Gastrocnemius medialis (tissue), 4 donors: ENCODE data around the gene KCNK3. TPM values are rescaled to one million over a fixed set of nuclear protein-coding genes. Genes with fewer than 3 reads are reported as not detected.

Experiments used
- ATAC-seq, 2 donors: fragments of 150-250 bp; one replicate each; pipeline ENCODE4 v1.9.1; 2016
- DNase-seq, 2 donors: peaks; one replicate each; pipeline ENCODE4 v3.0.0-alpha.2; 2019
- H3K27ac ChIP-seq, 4 donors: fragments of 200-600 bp; sonication (generic); 1 replicate in 1 of 4; 2 replicates in 3 of 4; pipeline ENCODE4 v1.5.1; 2016 to 2018; ENCODE audit warnings: mild to moderate bottlenecking in 2 of 4, moderate library complexity in 1 of 4
- H3K27me3 ChIP-seq, 3 donors: fragments of 200-600 bp; sonication (generic) in 2 of 3; 1 replicate in 1 of 3; 2 replicates in 2 of 3; pipeline versions ENCODE4 v1.5.1 to v1.6.0; 2016 to 2019; ENCODE audit warnings: mild to moderate bottlenecking in 1 of 3, moderate library complexity in 1 of 3
- H3K36me3 ChIP-seq, 2 donors: fragments of 200-600 bp; sonication (generic) in 1 of 2; one replicate each; pipeline ENCODE4 v1.5.1; 2017 to 2018
- H3K4me1 ChIP-seq, 2 donors: fragments of 200-600 bp; sonication (generic) in 1 of 2; one replicate each; pipeline ENCODE4 v1.5.1; 2016 to 2017; ENCODE audit warnings: mild to moderate bottlenecking in 2 of 2
- H3K4me3 ChIP-seq, 4 donors: fragments of 200-600 bp; sonication (generic) in 3 of 4; 1 replicate in 1 of 4; 2 replicates in 3 of 4; pipeline ENCODE4 v1.5.1; 2016 to 2019; ENCODE audit warnings: mild to moderate bottlenecking in 2 of 4
- H3K9me3 ChIP-seq, 3 donors: fragments of 200-600 bp; sonication (generic) in 2 of 3; 1 replicate in 1 of 3; 2 replicates in 2 of 3; pipeline ENCODE4 v1.5.1; 2016 to 2019
- POLR2A ChIP-seq, 2 donors: fragments of 450-650 bp; IDR thresholded peaks; one replicate each; pipeline ENCODE4 v1.6.1; 2017; ENCODE audit warnings: antibody characterized with exemption in 2 of 2, mild to moderate bottlenecking in 2 of 2, moderate library complexity in 2 of 2
- in situ Hi-C, 4 donors: fragments of 200-750 bp; cut with MboI; loops; one replicate each; pipeline versions ENCODE4 v1.15.0 to v1.8.0; 2017; ENCODE audit warnings: low sequenced_read_pairs in 4 of 4
- intact Hi-C: fragments of 100-400 bp; cut with DNase I; formaldehyde crosslinking; loops from one replicate; pipeline ENCODE4 v1.15.1; 2023; ENCODE audit warnings: low total_unique reads
- total RNA-seq, 4 donors: library from RNA; depleted of rRNA; stranded (reverse); fragments of >200 nt; gene quantifications; one replicate each; pipeline versions ENCODE4 v1.1.0 to v1.2.3, GENCODE V29; 2016
- TF ChIP-seq, protein P1 (sequence below), 5 experiments: fragments of 450-650 bp in 3 of 5; fragments of 200-600 bp in 2 of 5; sonication (generic) in 2 of 5; IDR thresholded peaks in 4 of 5; conservative IDR thresholded peaks in 1 of 5; 1 replicate in 4 of 5; 2 replicates in 1 of 5; pipeline ENCODE4 v1.5.1; 2016 to 2019; ENCODE audit warnings: antibody characterized with exemption in 5 of 5, mild to moderate bottlenecking in 3 of 5, moderate library complexity in 3 of 5

Gene KCNK3
- total RNA-seq, 4 donors from 2014 or later, result 0.80 to 11.6 (median 1.2) TPM

DNA sequence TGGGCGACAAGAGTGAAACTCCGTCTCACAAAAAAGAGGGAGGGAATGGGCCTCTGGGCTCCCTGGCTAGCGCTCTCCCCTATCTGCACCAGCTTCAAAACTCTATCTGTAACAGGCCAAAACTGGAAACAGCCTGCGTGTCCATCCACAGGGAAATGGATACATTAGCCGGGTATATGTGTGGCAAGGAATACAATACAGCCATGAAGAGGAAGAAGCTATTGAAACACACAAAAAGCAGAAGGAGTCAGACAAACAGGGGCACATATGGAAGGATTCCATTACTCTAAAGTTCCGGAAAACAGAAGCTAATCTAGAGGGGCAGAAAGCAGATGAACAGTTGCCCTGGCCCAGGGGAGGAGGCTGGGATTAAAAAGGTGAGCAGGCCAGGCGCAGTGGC, 47.0 kb downstream of the KCNK3 start:
- no peak overlapping the region for H3K27ac ChIP-seq
- H3K4me1 ChIP-seq, result peaks cover 0 to 8% of the 10 kb centered on the region in 2 donors
- H3K4me3 ChIP-seq, result no peak overlapping the region
- intact Hi-C loops, result no loop called here
- no peaks in the 10 kb centered on the region for H3K9me3 ChIP-seq
- ATAC-seq (no peak), DNase-seq (no peak)
- H3K36me3 ChIP-seq, result no peaks in the 10 kb centered on the region
- no peaks in the 10 kb centered on the region for H3K27me3 ChIP-seq
- in situ Hi-C loops, result loop anchor here in 1 of 4 donors (5.0 kb wide), 1 partner anchor 137 kb away; no protein-coding TSS in a partner anchor
- TF ChIP-seq POLR2A (IDR thresholded peaks at IDR 0.05), result no peak
- TF ChIP-seq, protein P1, sequence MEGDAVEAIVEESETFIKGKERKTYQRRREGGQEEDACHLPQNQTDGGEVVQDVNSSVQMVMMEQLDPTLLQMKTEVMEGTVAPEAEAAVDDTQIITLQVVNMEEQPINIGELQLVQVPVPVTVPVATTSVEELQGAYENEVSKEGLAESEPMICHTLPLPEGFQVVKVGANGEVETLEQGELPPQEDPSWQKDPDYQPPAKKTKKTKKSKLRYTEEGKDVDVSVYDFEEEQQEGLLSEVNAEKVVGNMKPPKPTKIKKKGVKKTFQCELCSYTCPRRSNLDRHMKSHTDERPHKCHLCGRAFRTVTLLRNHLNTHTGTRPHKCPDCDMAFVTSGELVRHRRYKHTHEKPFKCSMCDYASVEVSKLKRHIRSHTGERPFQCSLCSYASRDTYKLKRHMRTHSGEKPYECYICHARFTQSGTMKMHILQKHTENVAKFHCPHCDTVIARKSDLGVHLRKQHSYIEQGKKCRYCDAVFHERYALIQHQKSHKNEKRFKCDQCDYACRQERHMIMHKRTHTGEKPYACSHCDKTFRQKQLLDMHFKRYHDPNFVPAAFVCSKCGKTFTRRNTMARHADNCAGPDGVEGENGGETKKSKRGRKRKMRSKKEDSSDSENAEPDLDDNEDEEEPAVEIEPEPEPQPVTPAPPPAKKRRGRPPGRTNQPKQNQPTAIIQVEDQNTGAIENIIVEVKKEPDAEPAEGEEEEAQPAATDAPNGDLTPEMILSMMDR (IDR thresholded peaks at IDR 0.05 in 4 of 5, conservative IDR thresholded peaks at IDR 0.05 in 1 of 5), result no peak

DNA sequence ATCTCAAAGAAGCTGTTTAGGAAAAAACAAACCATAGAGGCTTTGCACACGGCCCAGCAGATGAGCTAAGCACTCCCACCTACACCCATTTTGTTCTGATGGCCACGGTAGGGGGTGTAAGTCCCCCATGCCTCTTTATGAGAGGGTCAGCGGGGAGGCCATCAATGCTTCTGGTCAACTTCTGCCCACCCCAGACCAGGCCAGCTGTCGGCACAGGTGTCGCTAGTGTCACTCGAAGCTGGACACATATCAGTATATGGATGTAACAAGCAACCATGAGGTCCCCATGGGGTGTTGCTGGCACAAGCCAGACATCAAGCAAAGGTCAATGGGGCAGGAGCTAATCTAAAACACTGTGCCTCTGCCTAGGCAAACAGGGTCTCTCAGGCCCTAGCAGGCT, 47.8 kb downstream of the KCNK3 start:
- intact Hi-C loops, result no loop called here
- no peak overlapping the region for H3K4me3 ChIP-seq
- ATAC-seq (no peak), DNase-seq (no peak)
- no peak for TF ChIP-seq POLR2A (IDR thresholded peaks at IDR 0.05)
- TF ChIP-seq, protein P1 (IDR thresholded peaks at IDR 0.05 in 4 of 5, conservative IDR thresholded peaks at IDR 0.05 in 1 of 5), result no peak
- no peak overlapping the region for H3K27ac ChIP-seq
- H3K27me3 ChIP-seq, result no peaks in the 10 kb centered on the region
- H3K9me3 ChIP-seq, result no peaks in the 10 kb centered on the region
- no peaks in the 10 kb centered on the region for H3K36me3 ChIP-seq
- in situ Hi-C loops, result loop anchor here in 1 of 4 donors (5.0 kb wide), 1 partner anchor 138 kb away; no protein-coding TSS in a partner anchor
- H3K4me1 ChIP-seq, result peaks cover 0 to 8% of the 10 kb centered on the region in 2 donors

DNA sequence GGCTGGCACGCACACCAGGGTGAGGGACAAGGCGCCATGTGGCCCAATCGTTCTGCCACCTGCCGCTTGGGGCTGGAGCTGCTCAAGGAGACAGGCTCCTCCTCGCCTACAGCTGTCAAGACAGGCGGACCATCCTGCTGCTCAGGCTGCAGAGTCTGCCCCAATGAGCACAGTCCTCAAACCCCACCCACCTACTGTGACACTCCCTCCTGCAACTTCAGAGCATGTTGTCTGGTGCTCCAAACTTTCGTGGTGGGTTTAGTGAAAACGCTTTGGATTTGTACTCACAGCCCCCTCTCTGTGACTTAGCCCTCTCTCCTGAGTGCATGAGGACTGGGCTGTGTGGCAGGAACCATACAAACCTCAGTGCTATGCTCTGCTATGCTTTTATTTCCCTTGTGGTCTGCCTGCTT, 48.4 kb downstream of the KCNK3 start:
- ATAC-seq, result no peak
- in situ Hi-C loops, result loop anchor here in 1 of 4 donors (5.0 kb wide), 1 partner anchor 139 kb away; no protein-coding TSS in a partner anchor
- TF ChIP-seq, protein P1 (IDR thresholded peaks at IDR 0.05 in 4 of 5, conservative IDR thresholded peaks at IDR 0.05 in 1 of 5), result no peak
- TF ChIP-seq POLR2A (IDR thresholded peaks at IDR 0.05), result no peak
- intact Hi-C loops, result no loop called here
- H3K36me3 ChIP-seq, result no peaks in the 10 kb centered on the region
- H3K4me1 ChIP-seq, result peaks cover 0 to 8% of the 10 kb centered on the region in 2 donors
- DNase-seq, result no peak
- no peak overlapping the region for H3K27ac ChIP-seq
- H3K4me3 ChIP-seq, result no peak overlapping the region
- H3K9me3 ChIP-seq, result no peaks in the 10 kb centered on the region
- no peaks in the 10 kb centered on the region for H3K27me3 ChIP-seq

DNA sequence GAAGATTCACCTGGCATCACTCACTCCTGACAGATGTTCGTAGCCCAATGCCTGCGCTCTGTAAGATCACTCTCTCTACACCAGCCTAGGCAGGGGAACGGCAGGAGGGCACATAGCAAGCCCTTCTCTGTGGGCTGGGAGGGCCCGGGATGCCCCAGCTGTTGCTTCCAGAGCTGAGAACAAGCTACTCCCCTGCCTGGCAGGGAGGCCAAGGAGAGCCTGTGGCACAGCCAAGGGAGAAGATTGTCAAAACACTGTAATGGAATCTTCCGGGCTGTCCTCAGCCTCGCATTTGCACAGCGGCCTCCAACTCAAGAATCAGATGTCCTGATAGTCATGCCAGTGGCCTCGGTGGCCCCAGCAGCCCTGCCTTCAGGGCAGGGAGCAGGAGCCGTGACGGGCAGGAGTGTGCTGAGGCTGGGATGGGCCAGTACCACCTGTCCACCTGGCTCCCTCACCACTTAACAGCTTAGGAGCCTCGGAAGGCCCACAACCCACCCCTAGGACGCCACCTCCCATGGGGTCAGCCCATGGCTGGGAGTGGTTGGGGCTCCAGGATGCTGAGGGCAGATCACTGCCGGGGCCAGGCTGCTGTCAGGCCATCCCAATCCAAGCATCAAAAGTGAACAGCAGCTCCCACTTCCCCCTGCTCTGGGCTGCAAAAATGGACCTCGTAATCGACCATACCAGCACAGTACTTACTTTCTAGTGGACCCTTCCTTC, 49.7 kb downstream of the KCNK3 start:
- no peaks in the 10 kb centered on the region for H3K27me3 ChIP-seq
- peak overlapping the region in 1 of 4 donors; percentile 39 for H3K27ac ChIP-seq
- no peaks in the 10 kb centered on the region for H3K9me3 ChIP-seq
- peaks cover 0 to 8% of the 10 kb centered on the region in 2 donors for H3K4me1 ChIP-seq
- H3K4me3 ChIP-seq, result no peak overlapping the region
- TF ChIP-seq POLR2A (IDR thresholded peaks at IDR 0.05), result no peak
- TF ChIP-seq, protein P1 (IDR thresholded peaks at IDR 0.05 in 4 of 5, conservative IDR thresholded peaks at IDR 0.05 in 1 of 5), result no peak
- ATAC-seq (peak; percentile 51 to 61), DNase-seq (peak in 1 of 2 donors; percentile 35)
- no peaks in the 10 kb centered on the region for H3K36me3 ChIP-seq
- intact Hi-C loops, result no loop called here
- in situ Hi-C loops, result loop anchor here in 1 of 4 donors (5.0 kb wide), 1 partner anchor 140 kb away; no protein-coding TSS in a partner anchor
